Natural killer cell (primary cell): ENCODE data around the gene PCED1A. TPM values are rescaled to one million over a fixed set of nuclear protein-coding genes. Genes with fewer than 3 reads are reported as not detected.

Experiments
- ATAC-seq, 3 donors: fragments of 150-1000 bp in 2 of 3; fragments of 200-7000 bp in 1 of 3; cut with Tn5 transposase; 1 replicate in 1 of 3; 2 replicates in 2 of 3; pipeline ENCODE4 v1.10.0; 2021; ENCODE audit warnings: mild to moderate bottlenecking in 2 of 3, moderate library complexity in 2 of 3
- DNase-seq, 2 donors: peaks; one replicate each; pipeline versions ENCODE4 v3.0.0 to v3.0.0-alpha.2; 2013 to 2021; ENCODE audit warnings: mixed read lengths in 1 of 2
- H3K27ac ChIP-seq: one replicate; pipeline ENCODE4 v1.5.1; 2013; ENCODE audit warnings: mild to moderate bottlenecking, low read length
- H3K27me3 ChIP-seq: one replicate; pipeline ENCODE4 v1.6.1; 2013; ENCODE audit warnings: low read length; ENCODE audit not compliant: control insufficient read depth, insufficient read depth
- H3K36me3 ChIP-seq: one replicate; pipeline ENCODE4 v1.6.1; 2013; ENCODE audit warnings: low read length; ENCODE audit not compliant: control insufficient read depth, insufficient read depth
- H3K4me1 ChIP-seq: one replicate; pipeline ENCODE4 v1.6.1; 2013; ENCODE audit warnings: low read length; ENCODE audit not compliant: control insufficient read depth, insufficient read depth
- H3K4me3 ChIP-seq: one replicate; pipeline ENCODE4 v1.5.1; 2013; ENCODE audit warnings: low read length
- H3K9me3 ChIP-seq: one replicate; pipeline ENCODE4 v1.6.1; 2013; ENCODE audit warnings: low read length; ENCODE audit not compliant: control insufficient read depth, insufficient read depth
- H3K27ac Mint-ChIP-seq, 2 donors: one replicate each; pipeline ENCODE4 v1.8.0; 2022; ENCODE audit warnings: mild to moderate bottlenecking in 2 of 2, mixed read lengths in 2 of 2, moderate library complexity in 1 of 2
- H3K27me3 Mint-ChIP-seq, 2 donors: one replicate each; pipeline ENCODE4 v1.8.0; 2022; ENCODE audit warnings: low read depth in 2 of 2, mixed read lengths in 2 of 2
- H3K36me3 Mint-ChIP-seq: one replicate; pipeline ENCODE4 v1.8.0; 2022; ENCODE audit warnings: mixed read lengths
- H3K4me1 Mint-ChIP-seq, 2 donors: one replicate each; pipeline ENCODE4 v1.8.0; 2022; ENCODE audit warnings: mixed read lengths in 2 of 2
- H3K4me3 Mint-ChIP-seq: one replicate; pipeline ENCODE4 v1.8.0; 2022; ENCODE audit warnings: mild to moderate bottlenecking, moderate library complexity, mixed read lengths
- H3K9me3 Mint-ChIP-seq, 2 donors: one replicate each; pipeline ENCODE4 v1.8.0; 2022; ENCODE audit warnings: mixed read lengths in 2 of 2
- WGBS: methylation state at CpG from one replicate; pipeline ENCODE4 v1.1.7; 2013; ENCODE audit warnings: missing lambda C conversion rate; ENCODE audit not compliant: insufficient coverage; 5-methylcytosine and 5-hydroxymethylcytosine counted together
- intact Hi-C: fragments of 100-400 bp; cut with micrococcal nuclease; formaldehyde crosslinking; loops from one replicate; pipeline ENCODE4 v1.14.2; 2022
- total RNA-seq, 4 donors: library from RNA; stranded (reverse); fragments of 120-200 nt in 1 of 4; gene quantifications; one replicate each; pipeline versions ENCODE4 v1.2.3 to v1.2.4, GENCODE V29; 2013 to 2022
- TF ChIP-seq, protein P1 (sequence below): fragments of 200-600 bp; IDR thresholded peaks from one replicate; pipeline ENCODE4 v1.8.0; 2022; ENCODE audit warnings: antibody characterized with exemption

The PCED1A gene
- total RNA-seq, 3 donors from 2014 or later (not counting 1 experiment from before 2014, with no cell fraction given), result 70.3 to 76.5 (median 71.1) TPM

DNA sequence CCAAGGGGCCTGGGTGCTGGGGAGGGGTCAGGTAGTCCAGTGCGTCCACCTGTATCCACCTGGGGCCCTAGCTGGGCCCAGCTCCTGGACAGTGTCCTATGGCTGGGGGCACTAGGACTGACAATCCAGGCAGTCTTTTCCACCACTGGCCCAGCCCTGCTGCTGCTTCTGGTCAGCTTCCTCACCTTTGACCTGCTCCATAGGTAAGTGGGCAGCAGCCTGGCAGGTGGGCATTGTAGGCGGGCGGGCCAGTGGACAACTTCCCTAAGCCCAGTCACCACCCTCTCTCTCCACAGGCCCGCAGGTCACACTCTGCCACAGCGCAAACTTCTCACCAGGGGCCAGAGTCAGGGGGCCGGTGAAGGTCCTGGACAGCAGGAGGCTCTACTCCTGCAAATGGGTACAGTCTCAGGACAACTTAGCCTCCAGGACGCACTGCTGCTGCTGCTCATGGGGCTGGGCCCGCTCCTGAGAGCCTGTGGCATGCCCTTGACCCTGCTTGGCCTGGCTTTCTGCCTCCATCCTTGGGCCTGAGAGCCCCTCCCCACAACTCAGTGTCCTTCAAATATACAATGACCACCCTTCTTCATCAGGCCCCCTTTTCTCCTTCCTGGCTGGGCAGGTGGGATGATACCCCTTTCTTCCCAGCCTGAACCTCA is 25.1 kb downstream of the PCED1A start:
- intact Hi-C loops, result no loop called here
- Histone ChIP-seq H3K27ac (no peak overlapping the region), H3K9me3 (no peaks in the 10 kb centered on the region), H3K36me3 (no peaks in the 10 kb centered on the region), H3K27me3 (peaks cover 8% of the 10 kb centered on the region), H3K4me3 (no peak overlapping the region), H3K4me1 (peaks cover 6% of the 10 kb centered on the region)
- Mint-ChIP-seq H3K36me3 (peaks cover 6% of the 10 kb centered on the region), H3K27me3 (peaks cover 29 to 38% of the 10 kb centered on the region in 2 donors), H3K9me3 (peaks cover 0 to 8% of the 10 kb centered on the region in 2 donors), H3K27ac (no peak overlapping the region), H3K4me1 (peaks cover 0 to 21% of the 10 kb centered on the region in 2 donors), H3K4me3 (no peak overlapping the region)
- 81% methylated on average over 8 of the region's 8 CpGs for WGBS
- TF ChIP-seq, protein P1, sequence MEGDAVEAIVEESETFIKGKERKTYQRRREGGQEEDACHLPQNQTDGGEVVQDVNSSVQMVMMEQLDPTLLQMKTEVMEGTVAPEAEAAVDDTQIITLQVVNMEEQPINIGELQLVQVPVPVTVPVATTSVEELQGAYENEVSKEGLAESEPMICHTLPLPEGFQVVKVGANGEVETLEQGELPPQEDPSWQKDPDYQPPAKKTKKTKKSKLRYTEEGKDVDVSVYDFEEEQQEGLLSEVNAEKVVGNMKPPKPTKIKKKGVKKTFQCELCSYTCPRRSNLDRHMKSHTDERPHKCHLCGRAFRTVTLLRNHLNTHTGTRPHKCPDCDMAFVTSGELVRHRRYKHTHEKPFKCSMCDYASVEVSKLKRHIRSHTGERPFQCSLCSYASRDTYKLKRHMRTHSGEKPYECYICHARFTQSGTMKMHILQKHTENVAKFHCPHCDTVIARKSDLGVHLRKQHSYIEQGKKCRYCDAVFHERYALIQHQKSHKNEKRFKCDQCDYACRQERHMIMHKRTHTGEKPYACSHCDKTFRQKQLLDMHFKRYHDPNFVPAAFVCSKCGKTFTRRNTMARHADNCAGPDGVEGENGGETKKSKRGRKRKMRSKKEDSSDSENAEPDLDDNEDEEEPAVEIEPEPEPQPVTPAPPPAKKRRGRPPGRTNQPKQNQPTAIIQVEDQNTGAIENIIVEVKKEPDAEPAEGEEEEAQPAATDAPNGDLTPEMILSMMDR, result no peak
- ATAC-seq (no peak), DNase-seq (no peak)

DNA sequence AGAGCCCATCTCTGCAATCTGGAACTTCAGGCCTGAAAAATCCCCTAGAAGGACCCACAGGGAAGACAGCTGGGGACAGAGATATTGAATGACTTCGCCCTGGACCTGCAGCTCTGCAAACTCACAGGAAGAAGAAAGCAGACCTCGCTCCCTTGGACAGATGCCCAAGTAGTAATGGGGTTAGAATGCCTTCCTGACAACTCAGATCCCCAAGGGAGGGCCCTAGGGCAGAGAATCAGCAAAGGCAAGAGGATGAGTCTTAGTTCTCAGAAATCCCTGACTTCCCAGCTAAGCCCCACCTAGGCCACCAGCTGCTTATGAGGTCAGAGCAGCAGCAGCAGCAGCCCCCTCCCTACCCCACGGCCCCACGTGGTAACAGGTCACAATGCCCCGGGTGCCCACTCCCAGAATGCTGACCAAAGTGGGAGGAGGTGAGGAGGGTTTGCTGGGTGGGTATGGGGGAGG is 25.8 kb downstream of the PCED1A start, which contains the start of gene C20orf141:
Gene C20orf141 (plus strand): TSS at position 401 of the 465 bp plus-strand sequence. CDS start 198 bp downstream, outside the sequence.
- intact Hi-C loops, result no loop called here
- no peaks in the 10 kb centered on the region for H3K36me3 ChIP-seq
- no peak for ATAC-seq
- H3K27ac Mint-ChIP-seq, result no peak within 1 kb of the TSS
- H3K4me3 Mint-ChIP-seq, result no peak within 1 kb of the TSS
- no peak for DNase-seq
- no peaks in the 10 kb centered on the region for H3K9me3 ChIP-seq
- no peak within 1 kb of the TSS for H3K27ac ChIP-seq
- peaks cover 0 to 8% of the 10 kb centered on the region in 2 donors for H3K9me3 Mint-ChIP-seq
- no peak within 1 kb of the TSS for H3K4me3 ChIP-seq
- peaks cover 6% of the 10 kb centered on the region for H3K36me3 Mint-ChIP-seq
- peaks cover 2% of the 10 kb centered on the region for H3K27me3 ChIP-seq
- peaks cover 0 to 14% of the 10 kb centered on the region in 2 donors for H3K4me1 Mint-ChIP-seq
- 56% methylated on average over 2 of the region's 5 CpGs for WGBS
- TF ChIP-seq, protein P1, result no peak
- H3K4me1 ChIP-seq, result peaks cover 6% of the 10 kb centered on the region
- peaks cover 29 to 31% of the 10 kb centered on the region in 2 donors for H3K27me3 Mint-ChIP-seq

DNA sequence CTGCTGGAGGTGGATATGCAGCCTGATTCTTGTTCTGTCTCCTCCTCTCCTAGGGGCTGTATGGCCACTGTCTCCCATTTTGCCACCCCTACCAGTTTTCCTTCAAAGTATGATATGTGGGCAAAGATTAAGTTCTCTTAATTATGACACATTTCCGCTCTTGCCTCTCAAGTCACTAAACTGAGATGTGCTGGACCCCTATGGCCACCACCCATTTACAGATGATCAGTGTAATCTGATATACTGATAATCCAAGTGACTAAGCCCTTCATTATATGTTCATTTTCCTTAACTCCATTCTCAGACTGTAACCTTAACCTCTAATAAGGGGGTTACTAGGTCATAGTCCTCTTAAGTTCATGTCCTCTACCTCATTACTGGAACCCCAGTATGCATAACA is 26.4 kb downstream of the PCED1A start:
- 83% methylated on average over 1 of the region's 1 CpG for WGBS
- peaks cover 6% of the 10 kb centered on the region for H3K4me1 ChIP-seq
- Mint-ChIP-seq H3K36me3 (peaks cover 6% of the 10 kb centered on the region), H3K4me3 (no peak overlapping the region), H3K4me1 (peaks cover under 1 to 14% of the 10 kb centered on the region in 2 donors), H3K27ac (no peak overlapping the region), H3K27me3 (peaks cover 32 to 33% of the 10 kb centered on the region in 2 donors), H3K9me3 (peaks cover 0 to 8% of the 10 kb centered on the region in 2 donors)
- no peak overlapping the region for H3K4me3 ChIP-seq
- no peaks in the 10 kb centered on the region for H3K36me3 ChIP-seq
- H3K27ac ChIP-seq, result no peak overlapping the region
- TF ChIP-seq, protein P1, result no peak
- ATAC-seq (no peak), DNase-seq (no peak)
- no peaks in the 10 kb centered on the region for H3K9me3 ChIP-seq
- intact Hi-C loops, result no loop called here
- H3K27me3 ChIP-seq, result peaks cover 2% of the 10 kb centered on the region
